Rectal smooth muscle tissue (tissue), 1 donor: ENCODE data around the gene PDE4D.

Experiments used
- H3K27ac ChIP-seq: one replicate; pipeline ENCODE4 v1.7.0; 2013; ENCODE audit warnings: low read depth, low read length, inconsistent platforms
- H3K27me3 ChIP-seq: one replicate; pipeline ENCODE4 v1.7.0; 2013; ENCODE audit warnings: low read length; ENCODE audit not compliant: control insufficient read depth, insufficient read depth
- H3K36me3 ChIP-seq: one replicate; pipeline ENCODE4 v1.7.0; 2013; ENCODE audit warnings: low read length; ENCODE audit not compliant: control insufficient read depth, insufficient read depth
- H3K4me1 ChIP-seq: one replicate; pipeline ENCODE4 v1.7.0; 2013; ENCODE audit warnings: low read length; ENCODE audit not compliant: control insufficient read depth, insufficient read depth
- H3K4me3 ChIP-seq: one replicate; pipeline ENCODE4 v1.7.0; 2013; ENCODE audit warnings: low read length
- H3K9ac ChIP-seq: one replicate; pipeline ENCODE4 v1.7.0; 2013; ENCODE audit warnings: low read length

The PDE4D gene

DNA sequence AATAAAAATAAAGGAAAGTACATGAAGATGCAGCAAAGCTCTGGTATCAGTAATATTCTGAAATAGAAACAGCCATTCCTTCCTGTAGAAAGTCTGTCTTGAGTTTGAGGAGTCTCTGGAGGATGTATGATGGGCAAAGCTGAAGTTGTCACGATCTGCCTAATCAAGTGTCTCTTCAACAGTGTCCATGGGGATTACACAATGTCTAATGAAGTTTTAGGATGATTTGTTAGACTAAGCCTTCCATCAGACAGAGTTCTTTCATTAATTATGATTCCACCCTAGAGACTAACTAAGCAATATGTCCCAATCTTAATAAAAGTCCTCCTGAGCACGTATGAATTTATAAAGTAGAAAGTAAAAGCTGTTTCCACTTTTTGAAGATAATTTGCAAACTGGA lies 26.9 kb downstream of the PDE4D start:
- no peaks in the 10 kb centered on the region for H3K27me3 ChIP-seq
- H3K27ac ChIP-seq, result no peak overlapping the region
- no peaks in the 10 kb centered on the region for H3K4me1 ChIP-seq
- no peak overlapping the region for H3K4me3 ChIP-seq
- no peak overlapping the region for H3K9ac ChIP-seq
- H3K36me3 ChIP-seq, result no peaks in the 10 kb centered on the region

DNA sequence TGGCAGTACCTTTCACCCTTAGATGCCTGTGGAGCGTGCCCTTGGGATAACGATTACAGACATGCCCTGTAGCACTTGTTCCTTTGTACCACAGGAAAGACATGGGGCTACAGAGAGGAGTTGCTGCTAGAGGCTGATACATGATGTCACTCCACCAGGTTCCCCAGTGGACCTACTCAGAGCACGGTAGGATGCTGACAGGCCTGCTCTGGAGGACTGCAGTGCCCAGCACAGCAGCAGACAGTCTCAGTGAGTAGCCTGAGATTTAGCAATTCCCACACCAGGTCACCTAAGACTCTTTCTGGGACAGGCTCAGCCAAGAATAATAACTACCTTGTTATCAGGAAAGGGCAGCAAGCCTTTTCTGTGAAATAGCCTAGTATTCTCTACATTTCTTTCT lies 28.8 kb downstream of the PDE4D start:
- H3K4me3 ChIP-seq, result no peak overlapping the region
- no peak overlapping the region for H3K9ac ChIP-seq
- no peaks in the 10 kb centered on the region for H3K4me1 ChIP-seq
- no peaks in the 10 kb centered on the region for H3K27me3 ChIP-seq
- H3K36me3 ChIP-seq, result no peaks in the 10 kb centered on the region
- no peak overlapping the region for H3K27ac ChIP-seq

- no peak overlapping the region for H3K9ac ChIP-seq
- H3K27me3 ChIP-seq, result no peaks in the 10 kb centered on the region
- no peak overlapping the region for H3K27ac ChIP-seq
- no peak overlapping the region for H3K4me3 ChIP-seq
- no peaks in the 10 kb centered on the region for H3K36me3 ChIP-seq
- no peaks in the 10 kb centered on the region for H3K4me1 ChIP-seq
These were observed 29.7 kb downstream of the PDE4D start for GRCh38 chr5:59863777-59864176.

GRCh38 chr5:59856358-59856757 lies 37.2 kb downstream of the PDE4D start:
- H3K9ac ChIP-seq, result no peak overlapping the region
- no peaks in the 10 kb centered on the region for H3K36me3 ChIP-seq
- H3K27ac ChIP-seq, result no peak overlapping the region
- no peaks in the 10 kb centered on the region for H3K27me3 ChIP-seq
- no peaks in the 10 kb centered on the region for H3K4me1 ChIP-seq
- H3K4me3 ChIP-seq, result no peak overlapping the region

- no peak overlapping the region for H3K9ac ChIP-seq
- no peak overlapping the region for H3K27ac ChIP-seq
- H3K36me3 ChIP-seq, result no peaks in the 10 kb centered on the region
- no peaks in the 10 kb centered on the region for H3K4me1 ChIP-seq
- no peaks in the 10 kb centered on the region for H3K27me3 ChIP-seq
- H3K4me3 ChIP-seq, result no peak overlapping the region
These were observed 42.8 kb downstream of the PDE4D start for GRCh38 chr5:59850766-59851165.

GRCh38 chr5:59847586-59847985 lies 45.9 kb downstream of the PDE4D start:
- Histone ChIP-seq H3K4me3 (no peak overlapping the region), H3K36me3 (no peaks in the 10 kb centered on the region), H3K27ac (no peak overlapping the region), H3K4me1 (no peaks in the 10 kb centered on the region), H3K27me3 (no peaks in the 10 kb centered on the region), H3K9ac (no peak overlapping the region)

DNA sequence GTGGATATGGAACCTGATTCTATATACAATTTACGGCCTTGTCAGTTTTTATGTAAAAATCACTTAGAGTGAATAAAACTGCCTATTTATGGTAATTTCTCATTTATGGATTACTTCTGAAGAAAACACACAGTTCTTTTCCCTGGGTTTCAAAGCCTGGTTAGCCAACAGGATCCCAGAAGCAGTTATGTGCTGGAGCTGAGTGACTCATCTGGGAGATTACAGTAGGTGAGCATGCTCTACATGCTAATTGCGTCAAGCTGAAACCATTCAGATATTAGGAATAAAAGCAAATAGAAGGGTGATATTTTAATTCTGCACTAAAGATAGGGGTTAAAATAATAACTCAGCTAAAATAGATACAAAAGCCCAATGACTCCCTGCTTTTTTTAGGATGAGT lies 47.8 kb downstream of the PDE4D start:
- H3K4me1 ChIP-seq, result no peaks in the 10 kb centered on the region
- H3K27me3 ChIP-seq, result no peaks in the 10 kb centered on the region

DNA sequence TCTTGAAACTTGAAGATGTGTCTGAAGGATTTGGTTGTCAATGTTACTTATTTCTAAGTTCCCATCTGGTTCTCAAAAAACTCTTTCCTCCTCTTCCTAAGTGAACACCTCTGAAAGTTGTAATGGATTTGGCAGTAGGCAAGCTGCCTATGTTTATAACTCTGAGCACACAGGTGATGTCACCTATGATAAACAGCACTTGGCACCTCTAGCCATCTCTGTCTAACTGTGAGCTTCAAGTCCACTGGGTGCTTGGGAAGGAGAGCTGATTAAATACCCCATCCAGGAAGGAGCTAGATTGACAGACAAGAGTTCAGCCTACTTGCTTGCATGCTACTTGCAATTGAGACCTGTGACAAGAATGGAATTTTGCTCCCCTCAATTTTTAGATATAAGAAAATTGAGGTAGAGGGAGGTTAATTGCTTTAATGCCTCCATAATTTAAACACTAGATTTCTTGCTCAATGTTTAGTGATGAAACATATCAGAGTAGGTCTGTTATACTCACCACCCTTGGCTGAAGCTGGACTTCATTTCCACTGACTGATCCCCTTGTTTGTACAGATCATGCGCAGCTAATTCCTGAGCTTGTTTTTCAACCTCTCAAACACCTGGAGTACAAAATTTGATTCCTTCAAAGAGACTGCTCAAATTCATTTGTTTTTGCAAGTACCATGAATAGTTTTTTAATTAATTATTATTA lies 49.9 kb downstream of the PDE4D start:
- Histone ChIP-seq H3K27ac (no peak overlapping the region), H3K36me3 (no peaks in the 10 kb centered on the region), H3K4me3 (no peak overlapping the region), H3K4me1 (no peaks in the 10 kb centered on the region), H3K9ac (no peak overlapping the region), H3K27me3 (no peaks in the 10 kb centered on the region)

More for the DNA sequence above, 47.8 kb downstream of the PDE4D start:
- Histone ChIP-seq H3K36me3 (no peaks in the 10 kb centered on the region), H3K4me3 (no peak overlapping the region), H3K9ac (no peak overlapping the region), H3K27ac (no peak overlapping the region)

- Histone ChIP-seq H3K4me1 (no peaks in the 10 kb centered on the region), H3K36me3 (no peaks in the 10 kb centered on the region), H3K27me3 (no peaks in the 10 kb centered on the region), H3K9ac (no peak overlapping the region), H3K27ac (no peak overlapping the region), H3K4me3 (no peak overlapping the region)
These were observed 50.5 kb downstream of the PDE4D start for GRCh38 chr5:59842999-59843398.

DNA sequence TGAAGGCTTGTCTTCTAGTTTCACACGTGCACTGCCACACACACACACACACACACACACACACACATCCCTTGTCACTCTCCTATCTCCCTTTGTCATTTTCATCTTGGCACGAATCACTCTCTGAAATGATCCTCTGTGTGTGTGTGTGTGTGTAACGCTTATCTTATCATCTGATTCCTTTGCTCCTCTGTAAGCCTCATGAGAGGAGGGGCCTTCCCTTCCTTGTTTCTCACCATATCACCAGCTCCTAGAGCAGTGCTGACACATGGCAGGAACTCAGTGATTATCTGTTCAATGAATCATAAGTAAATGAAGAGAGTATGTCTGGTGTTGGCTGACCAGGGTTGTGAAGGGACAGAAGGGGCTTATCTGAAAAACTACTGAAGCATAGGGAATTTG lies 53.3 kb downstream of the PDE4D start:
- Histone ChIP-seq H3K27me3 (no peaks in the 10 kb centered on the region), H3K36me3 (no peaks in the 10 kb centered on the region), H3K27ac (no peak overlapping the region), H3K4me1 (no peaks in the 10 kb centered on the region), H3K9ac (no peak overlapping the region), H3K4me3 (no peak overlapping the region)

DNA sequence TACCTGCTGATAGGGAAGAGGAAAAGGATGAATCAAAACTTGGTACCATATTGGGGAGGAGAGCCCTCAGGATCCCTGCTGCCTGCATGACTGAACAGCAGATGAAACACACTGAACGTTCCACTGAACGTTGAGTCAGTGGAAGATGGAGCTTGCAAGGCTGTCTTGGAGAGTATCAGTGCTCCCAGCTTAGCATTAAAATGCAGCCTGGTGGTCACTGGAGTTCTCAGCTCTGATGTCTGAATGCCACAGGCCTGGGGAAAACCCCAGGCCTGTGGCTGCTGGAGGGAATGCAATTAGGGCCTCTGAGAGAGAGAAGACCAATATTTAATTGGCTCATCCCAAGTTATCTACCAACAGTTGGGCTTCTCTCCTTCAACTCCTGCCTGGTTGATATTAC lies 54.5 kb downstream of the PDE4D start:
- H3K4me1 ChIP-seq, result no peaks in the 10 kb centered on the region
- H3K27ac ChIP-seq, result no peak overlapping the region
- H3K9ac ChIP-seq, result no peak overlapping the region
- no peaks in the 10 kb centered on the region for H3K36me3 ChIP-seq
- no peak overlapping the region for H3K4me3 ChIP-seq
- H3K27me3 ChIP-seq, result no peaks in the 10 kb centered on the region

GRCh38 chr5:59838067-59838466 lies 55.5 kb downstream of the PDE4D start:
- Histone ChIP-seq H3K27me3 (no peaks in the 10 kb centered on the region), H3K9ac (no peak overlapping the region), H3K36me3 (no peaks in the 10 kb centered on the region), H3K27ac (no peak overlapping the region), H3K4me1 (no peaks in the 10 kb centered on the region), H3K4me3 (no peak overlapping the region)

DNA sequence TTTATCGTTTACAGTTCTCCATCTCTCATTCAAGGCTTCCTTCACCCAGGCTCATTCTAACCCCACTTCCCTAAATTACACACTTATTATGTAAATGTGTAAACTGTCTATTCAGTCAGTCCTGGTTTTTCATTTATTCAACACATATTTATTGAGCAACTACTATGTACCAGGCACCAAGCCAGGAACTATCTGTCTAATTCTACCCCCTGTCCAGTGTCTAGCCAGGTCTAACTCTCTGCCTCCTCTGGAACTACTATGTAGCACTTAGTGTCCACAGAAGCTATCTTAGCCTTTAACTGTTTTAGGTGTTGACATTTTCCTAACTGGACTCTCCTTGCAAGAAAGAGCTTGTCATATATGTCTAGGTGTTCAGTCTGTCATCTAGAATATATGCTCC lies 56.5 kb downstream of the PDE4D start:
- no peaks in the 10 kb centered on the region for H3K36me3 ChIP-seq
- H3K9ac ChIP-seq, result no peak overlapping the region
- H3K27me3 ChIP-seq, result no peaks in the 10 kb centered on the region
- no peak overlapping the region for H3K27ac ChIP-seq
- H3K4me3 ChIP-seq, result no peak overlapping the region
- H3K4me1 ChIP-seq, result no peaks in the 10 kb centered on the region
